Osteocyte (in vitro differentiated cells): Measurements from ENCODE around the gene PACS2. TPM values are rescaled to one million over a fixed set of nuclear protein-coding genes. Genes with fewer than 3 reads are reported as not detected.

Experiments
- DNase-seq: peaks from one replicate; pipeline ENCODE4 v3.0.0; 2021; ENCODE audit warnings: mixed read lengths; ENCODE audit not compliant: unreplicated experiment; ENCODE audit errors: extremely low spot score
- H3K27ac Mint-ChIP-seq: one replicate; pipeline ENCODE4 v1.8.0; 2021; ENCODE audit warnings: mild to moderate bottlenecking, mixed read lengths; ENCODE audit not compliant: unreplicated experiment
- H3K27me3 Mint-ChIP-seq: one replicate; pipeline ENCODE4 v1.8.0; 2021; ENCODE audit warnings: mixed read lengths; ENCODE audit not compliant: unreplicated experiment
- H3K36me3 Mint-ChIP-seq: one replicate; pipeline ENCODE4 v1.8.0; 2021; ENCODE audit warnings: mixed read lengths; ENCODE audit not compliant: unreplicated experiment
- H3K4me1 Mint-ChIP-seq: one replicate; pipeline ENCODE4 v1.8.0; 2021; ENCODE audit warnings: mixed read lengths; ENCODE audit not compliant: unreplicated experiment
- H3K4me3 Mint-ChIP-seq: one replicate; pipeline ENCODE4 v1.8.0; 2021; ENCODE audit warnings: mild to moderate bottlenecking, moderate library complexity, mixed read lengths; ENCODE audit not compliant: unreplicated experiment
- H3K9me3 Mint-ChIP-seq: one replicate; pipeline ENCODE4 v1.8.0; 2021; ENCODE audit warnings: mixed read lengths; ENCODE audit not compliant: unreplicated experiment
- CTCF ChIP-seq: fragments of 200-600 bp; sonication (generic); IDR thresholded peaks from 2 replicates; pipeline ENCODE4 v1.5.0; 2021; ENCODE audit warnings: antibody characterized with exemption, mild to moderate bottlenecking, moderate library complexity
- total RNA-seq: library from RNA; stranded (reverse); gene quantifications from 2 replicates; pipeline ENCODE4 v1.2.1, GENCODE V29; 2021

The PACS2 gene
- total RNA-seq, 1 donor from 2014 or later = 115 TPM

GRCh38 chr14:105377555-105378182, 63.1 kb downstream of the PACS2 start:
- H3K4me1 Mint-ChIP-seq = no peaks in the 10 kb centered on the region
- no peak overlapping the region for H3K27ac Mint-ChIP-seq
- peaks cover 7% of the 10 kb centered on the region for H3K36me3 Mint-ChIP-seq
- H3K4me3 Mint-ChIP-seq = no peak overlapping the region
- no peak for TF ChIP-seq CTCF
- no peaks in the 10 kb centered on the region for H3K9me3 Mint-ChIP-seq
- DNase-seq = no peak
- H3K27me3 Mint-ChIP-seq = no peaks in the 10 kb centered on the region

GRCh38 chr14:105378199-105378598, 63.7 kb downstream of the PACS2 start:
- Mint-ChIP-seq H3K27me3 (no peaks in the 10 kb centered on the region), H3K36me3 (peaks cover 5% of the 10 kb centered on the region), H3K9me3 (no peaks in the 10 kb centered on the region), H3K4me1 (no peaks in the 10 kb centered on the region), H3K27ac (no peak overlapping the region), H3K4me3 (no peak overlapping the region)
- DNase-seq = no peak
- TF ChIP-seq CTCF = no peak

- H3K4me1 Mint-ChIP-seq = no peaks in the 10 kb centered on the region
- H3K36me3 Mint-ChIP-seq = peaks cover 6% of the 10 kb centered on the region
- H3K9me3 Mint-ChIP-seq = no peaks in the 10 kb centered on the region
- no peak overlapping the region for H3K27ac Mint-ChIP-seq
- H3K4me3 Mint-ChIP-seq = no peak overlapping the region
- no peak for TF ChIP-seq CTCF
- DNase-seq = no peak
- H3K27me3 Mint-ChIP-seq = no peaks in the 10 kb centered on the region
Observed at GRCh38 chr14:105378873-105379685, 64.5 kb downstream of the PACS2 start.

GRCh38 chr14:105379946-105380345, 65.4 kb downstream of the PACS2 start:
- H3K9me3 Mint-ChIP-seq = no peaks in the 10 kb centered on the region
- no peaks in the 10 kb centered on the region for H3K27me3 Mint-ChIP-seq
- H3K4me1 Mint-ChIP-seq = no peaks in the 10 kb centered on the region
- no peak for TF ChIP-seq CTCF
- H3K27ac Mint-ChIP-seq = no peak overlapping the region
- H3K36me3 Mint-ChIP-seq = peaks cover 6% of the 10 kb centered on the region
- DNase-seq = no peak
- H3K4me3 Mint-ChIP-seq = no peak overlapping the region

- DNase-seq = no peak
- no peak for TF ChIP-seq CTCF
- Mint-ChIP-seq H3K27ac (no peak overlapping the region), H3K36me3 (peaks cover 6% of the 10 kb centered on the region), H3K27me3 (no peaks in the 10 kb centered on the region), H3K9me3 (no peaks in the 10 kb centered on the region), H3K4me1 (no peaks in the 10 kb centered on the region), H3K4me3 (no peak overlapping the region)
Observed at GRCh38 chr14:105380756-105381155, 66.2 kb downstream of the PACS2 start.
